IMR-90 (cell line): ENCODE measurements around the gene ZNFX1. TPM values are rescaled to one million over a fixed set of nuclear protein-coding genes. Genes with fewer than 3 reads are reported as not detected.

Experiments
- ATAC-seq: fragments of 200-7000 bp; cut with Tn5 transposase; 2 replicates; pipeline ENCODE4 v1.9.1; 2020; ENCODE audit warnings: low read depth, mild to moderate bottlenecking, moderate library complexity
- BruUV-seq: library from RNA; stranded (reverse); fragments of 400-500 nt; replicated peaks from 2 replicates; lab custom pipeline; 2021; lab: Mats Ljungman, UMichigan
- CTCF ChIA-PET: fragments of 300-600 bp; formaldehyde crosslinking; extraction: SDS; loops from one replicate; lab custom pipeline; 2021; ENCODE audit warnings: antibody characterized with exemption; lab: Yijun Ruan, JAX
- POLR2A ChIA-PET: fragments of 300-600 bp; sonication (Branson Sonifier 250); formaldehyde crosslinking; loops from one replicate; lab custom pipeline; 2022; ENCODE audit warnings: antibody characterized with exemption; ENCODE audit not compliant: unreplicated experiment; lab: Charles Lee
- DNase-seq: peaks from one replicate; pipeline ENCODE4 v3.0.0; 2013
- H2AFZ ChIP-seq: replicated peaks from 2 replicates; pipeline ENCODE3; 2013; ENCODE audit warnings: low read length, mild to moderate bottlenecking; ENCODE audit not compliant: poor library complexity
- H2AK5ac ChIP-seq: 2 replicates; pipeline ENCODE4 v1.6.1; 2013; ENCODE audit warnings: low read depth, low read length, inconsistent platforms
- H2AK9ac ChIP-seq: replicated peaks from 2 replicates; pipeline ENCODE3; 2013; ENCODE audit warnings: mild to moderate bottlenecking, low read depth, low read length, moderate library complexity; ENCODE audit not compliant: poor library complexity
- H2BK120ac ChIP-seq: 2 replicates; pipeline ENCODE4 v1.6.1; 2013; ENCODE audit warnings: low read depth, low read length, inconsistent platforms
- H2BK15ac ChIP-seq: 3 replicates; pipeline ENCODE4 v1.6.1; 2013; ENCODE audit warnings: low read depth, low read length, inconsistent platforms
- H2BK20ac ChIP-seq: 2 replicates; pipeline ENCODE4 v1.6.1; 2013; ENCODE audit warnings: low read depth, mild to moderate bottlenecking, inconsistent platforms, low read length, moderate library complexity
- H2BK5ac ChIP-seq: 2 replicates; pipeline ENCODE4 v1.6.1; 2013; ENCODE audit warnings: mild to moderate bottlenecking, low read depth, low read length, inconsistent platforms; ENCODE audit not compliant: poor library complexity, severe bottlenecking
- H3K14ac ChIP-seq: replicated peaks from 2 replicates; pipeline ENCODE4 v1.6.1; 2013; ENCODE audit warnings: low read depth, low read length, inconsistent platforms
- H3K18ac ChIP-seq: 2 replicates; pipeline ENCODE4 v1.6.1; 2013; ENCODE audit warnings: low read depth, low read length, control low read depth
- H3K23ac ChIP-seq: 2 replicates; pipeline ENCODE4 v1.6.1; 2013; ENCODE audit warnings: low read depth, low read length, inconsistent platforms
- H3K27ac ChIP-seq: 2 replicates; pipeline ENCODE4 v1.5.1; 2013; ENCODE audit warnings: mild to moderate bottlenecking, control low read depth, low read length; ENCODE audit not compliant: insufficient read depth
- H3K27me3 ChIP-seq: 2 replicates; pipeline ENCODE4 v1.6.1; 2013; ENCODE audit warnings: low read length; ENCODE audit not compliant: control insufficient read depth, insufficient read depth
- H3K36me3 ChIP-seq: 2 replicates; pipeline ENCODE4 v1.6.1; 2013; ENCODE audit warnings: low read length, mixed read lengths; ENCODE audit not compliant: control insufficient read depth, insufficient read depth
- H3K4ac ChIP-seq: 2 replicates; pipeline ENCODE4 v1.6.1; 2013; ENCODE audit warnings: low read depth, low read length, inconsistent platforms
- H3K4me1 ChIP-seq: 2 replicates; pipeline ENCODE4 v1.6.1; 2013; ENCODE audit warnings: low read length, mixed read lengths; ENCODE audit not compliant: control insufficient read depth, insufficient read depth
- H3K4me2 ChIP-seq: 2 replicates; pipeline ENCODE4 v1.6.1; 2013; ENCODE audit warnings: low read depth, mild to moderate bottlenecking, control low read depth, low read length, moderate library complexity
- H3K4me3 ChIP-seq: 2 replicates; pipeline ENCODE4 v1.5.1; 2013; ENCODE audit warnings: low read depth, mild to moderate bottlenecking, control low read depth, low read length, moderate library complexity; ENCODE audit not compliant: insufficient read depth
- H3K56ac ChIP-seq: 2 replicates; pipeline ENCODE4 v1.6.1; 2013; ENCODE audit warnings: low read length, inconsistent platforms; ENCODE audit not compliant: insufficient read depth; ENCODE audit errors: extremely low read depth
- H3K79me1 ChIP-seq, 2 experiments: 2 replicates each; pipeline ENCODE4 v1.6.1; 2013; ENCODE audit warnings: low read length in 2 of 2, inconsistent platforms in 1 of 2, low read depth in 1 of 2
- H3K9ac ChIP-seq: 2 replicates; pipeline ENCODE4 v1.6.1; 2013; ENCODE audit warnings: low read depth, low read length, control low read depth
- H3K9me1 ChIP-seq: 2 replicates; pipeline ENCODE4 v1.6.1; 2013; ENCODE audit warnings: low read length, inconsistent platforms; ENCODE audit not compliant: insufficient read depth
- H3K9me3 ChIP-seq: 2 replicates; pipeline ENCODE4 v1.6.1; 2013; ENCODE audit warnings: low read length; ENCODE audit not compliant: control insufficient read depth, insufficient read depth
- H4K20me1 ChIP-seq: 2 replicates; pipeline ENCODE4 v1.6.1; 2013; ENCODE audit warnings: low read length, inconsistent platforms; ENCODE audit not compliant: insufficient read depth
- H4K5ac ChIP-seq: 2 replicates; pipeline ENCODE4 v1.6.1; 2013; ENCODE audit warnings: mild to moderate bottlenecking, low read depth, low read length, control low read depth
- H4K8ac ChIP-seq, 2 experiments: 2 replicates each; pipeline ENCODE4 v1.6.1; 2013; ENCODE audit warnings: low read depth in 2 of 2, low read length in 2 of 2, control low read depth in 1 of 2, inconsistent platforms in 1 of 2
- H4K91ac ChIP-seq: 2 replicates; pipeline ENCODE4 v1.6.1; 2013; ENCODE audit warnings: low read depth, low read length, inconsistent platforms; ENCODE audit not compliant: insufficient read depth
- BHLHE40 ChIP-seq: fragments of 150-350 bp; IDR thresholded peaks from 2 replicates; pipeline ENCODE4 v1.6.1; 2016; ENCODE audit warnings: mild to moderate bottlenecking, low read depth, low read length
- MAFK ChIP-seq: IDR thresholded peaks from 2 replicates; pipeline ENCODE4 v1.6.1; 2012; ENCODE audit warnings: low read depth, low read length, improper control_type of control experiment
- NFE2L2 ChIP-seq: fragments of 150-350 bp; IDR thresholded peaks from 2 replicates; pipeline ENCODE4 v1.6.1; 2016; ENCODE audit warnings: low read depth, mild to moderate bottlenecking, low read length
- WGBS, 2 experiments: methylation state at CpG; one replicate each; pipeline versions ENCODE4 v1.1.5 to v1.1.7; 2013; ENCODE audit warnings: missing lambda C conversion rate in 2 of 2; ENCODE audit not compliant: insufficient read length in 1 of 2; ENCODE audit errors: extremely low coverage in 2 of 2; 5-methylcytosine and 5-hydroxymethylcytosine counted together
- dilution Hi-C: fragments of 300-500 bp; cut with HindIII; formaldehyde crosslinking; loops from one replicate; pipeline ENCODE4 v1.14.3; 2018; ENCODE audit warnings: low sequenced_read_pairs; ENCODE audit not compliant: unreplicated experiment
- in situ Hi-C: fragments of 300-500 bp; cut with MboI; formaldehyde crosslinking; loops from 3 replicates; pipeline ENCODE4 v1.14.3; 2019; ENCODE audit warnings: low sequenced_read_pairs, inconsistent platforms, mixed read lengths
- intact Hi-C: fragments of 100-400 bp; cut with micrococcal nuclease; formaldehyde crosslinking; loops from 2 replicates; pipeline ENCODE4 v1.10.0; 2022
- polyA plus RNA-seq, 3 experiments: library from polyadenylated mRNA; depleted of rRNA; stranded (reverse); fragments of >200 nt; gene quantifications; 2 replicates each; pipeline ENCODE4 v1.2.3, GENCODE V29; 2012; ENCODE audit warnings: low replicate concordance in 1 of 3
- total RNA-seq: library from RNA; depleted of rRNA; stranded (reverse); fragments of >200 nt; gene quantifications from 2 replicates; pipeline ENCODE4 v1.2.3, GENCODE V29; 2012

Gene ZNFX1
- total and polyA plus RNA-seq, 2 of the 4 experiments (the other 2 are of a cell fraction), result 10.9 to 60.9 TPM

DNA sequence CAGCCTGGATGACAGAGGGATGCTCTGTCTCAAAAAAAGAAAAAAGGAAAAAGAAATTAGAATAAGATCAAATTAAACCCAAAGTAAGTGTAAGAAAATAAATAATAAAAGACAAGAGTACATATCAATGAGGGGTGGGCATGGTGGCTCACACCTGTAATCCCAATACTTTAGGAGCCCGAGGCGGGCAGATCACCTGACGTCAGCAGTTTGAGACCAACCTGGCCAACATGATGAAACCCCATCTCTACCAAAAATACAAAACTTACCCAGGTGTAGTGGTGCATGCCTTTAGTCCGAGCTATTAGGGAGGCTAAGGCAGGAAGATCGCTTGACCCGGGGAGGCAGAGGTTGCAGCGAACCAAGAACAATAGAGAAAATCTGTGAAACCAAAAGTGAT is 74.8 kb downstream of the ZNFX1 start:
- no peaks in the 10 kb centered on the region for H3K9me3 ChIP-seq
- H3K9me1 ChIP-seq, result no peaks in the 10 kb centered on the region
- no peak overlapping the region for H3K27ac ChIP-seq
- H3K23ac ChIP-seq, result no peak overlapping the region
- in situ Hi-C loops, result no loop called here
- no peaks in the 10 kb centered on the region for H3K36me3 ChIP-seq
- H3K4me3 ChIP-seq, result no peak overlapping the region
- WGBS, 2 experiments, result no CpG with 5 or more reads among the region's 7 CpGs
- no peak overlapping the region for H4K8ac ChIP-seq
- ChIA-PET POLR2A (no interaction called here), CTCF (interaction anchor here (0.6 kb wide), 1 partner anchor 13 kb away, joined by 4 read pairs; no protein-coding TSS in a partner anchor)
- H2BK120ac ChIP-seq, result no peak overlapping the region
- TF ChIP-seq BHLHE40 (no peak), NFE2L2 (no peak), MAFK (0 out of 2 replicates have a peak, but pooled peaks have one; percentile 36)
- no peak overlapping the region for H3K9ac ChIP-seq
- dilution Hi-C loops, result no loop called here
- no peak overlapping the region for H2AK9ac ChIP-seq
- ATAC-seq, result no peak
- DNase-seq, result no peak
- H3K14ac ChIP-seq, result no peak overlapping the region
- no TSS peak for BruUV-seq
- H4K5ac ChIP-seq, result no peak overlapping the region
- no peak overlapping the region for H3K18ac ChIP-seq
- H4K91ac ChIP-seq, result no peak overlapping the region
- intact Hi-C loops, result no loop called here
- no peaks in the 10 kb centered on the region for H3K27me3 ChIP-seq
- no peaks in the 10 kb centered on the region for H4K20me1 ChIP-seq
- no peak overlapping the region for H2BK5ac ChIP-seq
- no peaks in the 10 kb centered on the region for H3K4me1 ChIP-seq
- H2BK15ac ChIP-seq, result no peak overlapping the region
- H2BK20ac ChIP-seq, result no peak overlapping the region
- H2AK5ac ChIP-seq, result no peak overlapping the region
- no peak overlapping the region for H3K4ac ChIP-seq
- no peaks in the 10 kb centered on the region for H3K79me1 ChIP-seq
- no peak overlapping the region for H3K56ac ChIP-seq
- no peak overlapping the region for H3K4me2 ChIP-seq
- no peak overlapping the region for H2AFZ ChIP-seq
